ENCODE data around the gene ENPP1. TPM values are rescaled to one million over a fixed set of nuclear protein-coding genes. Genes with fewer than 3 reads are reported as not detected.

The ENPP1 gene
- total RNA-seq, 1 experiment from 2014 or later = 4.1 TPM

- Histone ChIP-seq H3K79me2 (ENCODE audit: low read depth) (no peaks in the 10 kb centered on the region), H2AFZ (0 out of 2 replicates have a peak overlapping the region, but pooled peaks have one; percentile 10), H3K4me2 (no peak overlapping the region), H3K27me3 (ENCODE audit: insufficient read depth, low read depth) (no peaks in the 10 kb centered on the region), H3K9me3 (ENCODE audit: insufficient read depth, low read depth) (no peaks in the 10 kb centered on the region), H4K20me1 (ENCODE audit: insufficient read depth) (no peaks in the 10 kb centered on the region), H3K9me2 (ENCODE audit: insufficient read depth) (no peaks in the 10 kb centered on the region), H3K27ac (no peak overlapping the region), H3K4me3 (no peak overlapping the region), H3K36me3 (ENCODE audit: low read depth) (no peaks in the 10 kb centered on the region), H3K4me1 (replicated peaks; ENCODE audit: insufficient read depth) (no peaks in the 10 kb centered on the region), H3F3A (ENCODE audit: insufficient read depth, low read depth) (no peaks in the 10 kb centered on the region)
- no peak for TF ChIP-seq EZH2 (IDR thresholded peaks at IDR 0.05; ENCODE audit: low read depth)
- TF ChIP-seq CTCF (conservative IDR thresholded peaks at IDR 0.05) = no peak
- ChIA-PET POLR2A (ENCODE audit: unreplicated experiment) (no interaction called here), CTCF (no interaction called here)
- no peak for DNase-seq
- intact Hi-C loops (cut with micrococcal nuclease; ENCODE audit: unreplicated experiment) = no loop called here
- BruUV-seq (replicated peaks) = no TSS peak
Measured at GRCh38 chr6:131828080-131828479, 20.3 kb downstream of the ENPP1 start.

GRCh38 chr6:131828951-131829350 is 21.1 kb downstream of the ENPP1 start:
- no peak for DNase-seq
- no peak overlapping the region for H3K4me3 ChIP-seq
- no peaks in the 10 kb centered on the region for H4K20me1 ChIP-seq (ENCODE audit: insufficient read depth)
- no peaks in the 10 kb centered on the region for H3K9me2 ChIP-seq (ENCODE audit: insufficient read depth)
- no peaks in the 10 kb centered on the region for H3K36me3 ChIP-seq (ENCODE audit: low read depth)
- BruUV-seq (replicated peaks) = no TSS peak
- TF ChIP-seq EZH2 (IDR thresholded peaks at IDR 0.05; ENCODE audit: low read depth) = no peak
- no peak for TF ChIP-seq CTCF (conservative IDR thresholded peaks at IDR 0.05)
- H2AFZ ChIP-seq = no peak overlapping the region
- ChIA-PET CTCF (no interaction called here), POLR2A (ENCODE audit: unreplicated experiment) (no interaction called here)
- no peaks in the 10 kb centered on the region for H3F3A ChIP-seq (ENCODE audit: insufficient read depth, low read depth)
- no peaks in the 10 kb centered on the region for H3K27me3 ChIP-seq (ENCODE audit: insufficient read depth, low read depth)
- intact Hi-C loops (cut with micrococcal nuclease; ENCODE audit: unreplicated experiment) = no loop called here
- no peak overlapping the region for H3K4me2 ChIP-seq
- no peaks in the 10 kb centered on the region for H3K79me2 ChIP-seq (ENCODE audit: low read depth)
- H3K4me1 ChIP-seq (replicated peaks; ENCODE audit: insufficient read depth) = no peaks in the 10 kb centered on the region
- H3K27ac ChIP-seq = no peak overlapping the region
- no peaks in the 10 kb centered on the region for H3K9me3 ChIP-seq (ENCODE audit: insufficient read depth, low read depth)

DNA sequence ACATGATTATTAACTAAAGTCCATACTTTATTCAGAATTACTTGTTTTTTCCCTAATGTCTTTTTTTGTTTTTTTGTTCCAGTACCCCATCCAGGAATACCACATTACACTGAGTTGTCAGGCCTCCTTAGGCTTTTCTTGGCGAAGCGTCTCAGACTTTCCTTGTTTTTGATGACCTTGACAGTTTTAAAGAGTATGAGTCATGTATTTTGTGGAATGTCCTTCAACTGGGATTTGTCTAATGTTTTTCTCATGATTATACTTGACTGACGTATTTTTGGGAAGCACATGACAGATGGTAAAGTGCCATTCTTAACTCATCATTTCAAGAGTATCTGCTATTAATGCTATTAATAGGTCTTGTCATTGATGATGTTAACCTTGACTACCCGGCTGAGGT is 23.6 kb downstream of the ENPP1 start:
- ChIA-PET POLR2A (ENCODE audit: unreplicated experiment) (no interaction called here), CTCF (no interaction called here)
- H3K79me2 ChIP-seq (ENCODE audit: low read depth) = no peaks in the 10 kb centered on the region
- H3K9me2 ChIP-seq (ENCODE audit: insufficient read depth) = no peaks in the 10 kb centered on the region
- H2AFZ ChIP-seq = no peak overlapping the region
- BruUV-seq (replicated peaks) = no TSS peak
- no peaks in the 10 kb centered on the region for H3K9me3 ChIP-seq (ENCODE audit: insufficient read depth, low read depth)
- H3F3A ChIP-seq (ENCODE audit: insufficient read depth, low read depth) = no peaks in the 10 kb centered on the region
- H3K27me3 ChIP-seq (ENCODE audit: insufficient read depth, low read depth) = no peaks in the 10 kb centered on the region
- no peaks in the 10 kb centered on the region for H4K20me1 ChIP-seq (ENCODE audit: insufficient read depth)
- no peak overlapping the region for H3K27ac ChIP-seq
- H3K4me3 ChIP-seq = no peak overlapping the region
- DNase-seq = no peak
- H3K36me3 ChIP-seq (ENCODE audit: low read depth) = no peaks in the 10 kb centered on the region
- TF ChIP-seq EZH2 (IDR thresholded peaks at IDR 0.05; ENCODE audit: low read depth) = no peak
- no peaks in the 10 kb centered on the region for H3K4me1 ChIP-seq (replicated peaks; ENCODE audit: insufficient read depth)
- intact Hi-C loops (cut with micrococcal nuclease; ENCODE audit: unreplicated experiment) = no loop called here
- no peak overlapping the region for H3K4me2 ChIP-seq

GRCh38 chr6:131831886-131832285 is 24.1 kb downstream of the ENPP1 start:
- Histone ChIP-seq H3K4me1 (replicated peaks; ENCODE audit: insufficient read depth) (no peaks in the 10 kb centered on the region), H2AFZ (no peak overlapping the region), H3K9me3 (ENCODE audit: insufficient read depth, low read depth) (no peaks in the 10 kb centered on the region), H3K9me2 (ENCODE audit: insufficient read depth) (no peaks in the 10 kb centered on the region), H3F3A (ENCODE audit: insufficient read depth, low read depth) (no peaks in the 10 kb centered on the region), H3K4me2 (no peak overlapping the region), H3K4me3 (no peak overlapping the region), H3K27me3 (ENCODE audit: insufficient read depth, low read depth) (no peaks in the 10 kb centered on the region), H3K79me2 (ENCODE audit: low read depth) (no peaks in the 10 kb centered on the region), H3K36me3 (ENCODE audit: low read depth) (no peaks in the 10 kb centered on the region), H4K20me1 (ENCODE audit: insufficient read depth) (no peaks in the 10 kb centered on the region), H3K27ac (no peak overlapping the region)
- intact Hi-C loops (cut with micrococcal nuclease; ENCODE audit: unreplicated experiment) = no loop called here
- no TSS peak for BruUV-seq (replicated peaks)
- POLR2A ChIA-PET (ENCODE audit: unreplicated experiment) = interaction anchor here (0.5 kb wide), 1 partner anchor 246 kb away, joined by 7 read pairs; no protein-coding TSS in a partner anchor
- no peak for TF ChIP-seq CTCF (conservative IDR thresholded peaks at IDR 0.05)
- no peak for TF ChIP-seq EZH2 (IDR thresholded peaks at IDR 0.05; ENCODE audit: low read depth)
- no peak for DNase-seq
- CTCF ChIA-PET = no interaction called here
